HG02571 (cell line): ENCODE data around the gene NTRK1.

Source experiments
- ATAC-seq: cut with Tn5 transposase; IDR thresholded peaks from one replicate; pipeline ENCODE4 v1.9.1; 2021; ENCODE audit warnings: mild to moderate bottlenecking, moderate library complexity; ENCODE audit not compliant: unreplicated experiment

The NTRK1 gene

GRCh38 chr1:156836892-156837291 lies 23.8 kb upstream of the NTRK1 start:
- no peak for ATAC-seq

- no peak for ATAC-seq
Observed at GRCh38 chr1:156838972-156839371, 21.7 kb upstream of the NTRK1 start.

GRCh38 chr1:156839426-156840109 lies 21.1 kb upstream of the NTRK1 start:
- ATAC-seq, result no peak

GRCh38 chr1:156840186-156840897 lies 20.3 kb upstream of the NTRK1 start:
- no peak for ATAC-seq

GRCh38 chr1:156840898-156841279 lies 19.8 kb upstream of the NTRK1 start:
- no peak for ATAC-seq

- ATAC-seq, result no peak
Observed at GRCh38 chr1:156841295-156841855, 19.3 kb upstream of the NTRK1 start.

- ATAC-seq, result no peak
Observed at GRCh38 chr1:156842618-156843300, 17.9 kb upstream of the NTRK1 start.

- no peak for ATAC-seq
Observed at GRCh38 chr1:156844102-156844501, 16.6 kb upstream of the NTRK1 start.

- ATAC-seq, result no peak
Observed at GRCh38 chr1:156844638-156845037, 16.0 kb upstream of the NTRK1 start.

GRCh38 chr1:156845055-156845952 lies 15.4 kb upstream of the NTRK1 start:
- no peak for ATAC-seq

- ATAC-seq, result no peak
Observed at GRCh38 chr1:156845953-156846545, 14.6 kb upstream of the NTRK1 start.

- ATAC-seq, result no peak
Observed at GRCh38 chr1:156846643-156847042, 14.0 kb upstream of the NTRK1 start.

- ATAC-seq, result no peak
Observed at GRCh38 chr1:156847591-156848460, 12.8 kb upstream of the NTRK1 start.

GRCh38 chr1:156848461-156849150 lies 12.1 kb upstream of the NTRK1 start:
- no peak for ATAC-seq

GRCh38 chr1:156849151-156849496 lies 11.5 kb upstream of the NTRK1 start:
- no peak for ATAC-seq

GRCh38 chr1:156851779-156852417 lies 8.8 kb upstream of the NTRK1 start:
- no peak for ATAC-seq

- no peak for ATAC-seq
Observed at GRCh38 chr1:156852418-156852874, 8.2 kb upstream of the NTRK1 start.

- ATAC-seq, result no peak
Observed at GRCh38 chr1:156853761-156854160, 6.9 kb upstream of the NTRK1 start.
